HK-2 (cell line): ENCODE measurements around the gene AADACL3.

ENCODE experiments used
- DNase-seq: peaks from one replicate; pipeline ENCODE4 v3.0.0-alpha.2; 2018; ENCODE audit not compliant: unreplicated experiment

The AADACL3 gene

DNA sequence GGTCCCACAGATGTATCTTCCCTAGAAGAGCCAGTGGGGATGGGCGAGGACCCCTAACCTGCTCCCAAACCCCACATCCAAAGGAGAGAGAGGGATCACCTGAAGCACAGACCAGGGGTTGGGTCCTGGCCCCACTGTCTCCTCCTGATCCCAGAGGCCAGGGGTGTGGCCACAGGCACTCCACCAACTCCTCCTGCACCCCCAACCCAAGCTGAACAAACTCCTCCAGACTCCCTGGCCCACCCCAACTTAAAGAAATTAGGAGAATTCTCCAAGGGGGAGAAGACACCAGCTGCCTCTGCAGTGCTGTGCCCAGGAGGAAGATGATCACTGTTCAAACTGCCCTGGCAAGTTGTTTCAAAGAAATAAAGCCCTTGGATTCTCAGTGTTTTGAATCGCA, 53.1 kb downstream of the AADACL3 start:
- no peak for DNase-seq

DNA sequence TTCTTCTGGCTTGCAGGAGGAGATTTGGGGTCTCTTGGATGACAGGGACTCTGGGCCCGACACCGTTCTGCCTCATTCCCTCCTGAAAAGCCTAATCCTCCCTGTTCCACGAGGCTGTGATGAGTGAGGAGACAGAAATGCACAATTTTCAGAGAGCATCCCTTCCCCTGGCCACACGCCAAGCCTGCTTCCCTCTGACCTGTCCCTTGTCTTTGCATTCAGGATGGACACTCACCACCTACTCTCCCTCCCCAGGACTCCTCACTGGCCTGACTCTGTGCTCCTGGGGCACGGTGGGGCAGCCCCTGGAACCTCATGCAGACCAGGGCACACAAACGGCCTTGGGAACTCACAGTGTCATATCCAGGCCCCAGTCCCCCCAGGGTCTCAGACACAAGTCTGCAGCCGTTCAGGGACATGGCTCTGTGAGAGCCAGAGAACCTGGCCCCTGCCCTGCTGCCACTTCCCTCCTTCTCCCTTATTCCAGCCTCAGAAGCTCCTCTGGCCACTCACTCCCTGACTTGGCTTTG, 54.1 kb downstream of the AADACL3 start:
- DNase-seq: no peak

DNA sequence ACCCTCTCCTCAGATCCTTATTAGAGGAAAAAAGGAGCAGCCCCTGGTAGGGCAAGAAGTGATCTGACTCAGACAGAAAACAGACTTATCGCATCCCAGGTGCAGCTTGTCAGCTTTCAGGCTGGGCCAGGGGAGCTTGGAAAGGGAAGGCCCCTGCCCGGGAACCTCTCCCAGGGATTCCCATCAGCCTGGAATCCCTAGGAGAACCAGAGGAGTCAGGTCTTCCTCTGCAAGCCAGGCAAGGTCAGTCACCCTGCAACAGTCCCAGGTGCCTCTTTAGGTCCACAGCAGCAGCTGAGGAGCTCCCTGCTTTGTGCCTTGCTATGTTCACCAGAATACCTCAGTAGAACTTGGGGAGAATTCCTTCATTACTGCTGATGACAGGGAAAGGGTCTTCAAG, 54.7 kb downstream of the AADACL3 start:
- no peak for DNase-seq

DNA sequence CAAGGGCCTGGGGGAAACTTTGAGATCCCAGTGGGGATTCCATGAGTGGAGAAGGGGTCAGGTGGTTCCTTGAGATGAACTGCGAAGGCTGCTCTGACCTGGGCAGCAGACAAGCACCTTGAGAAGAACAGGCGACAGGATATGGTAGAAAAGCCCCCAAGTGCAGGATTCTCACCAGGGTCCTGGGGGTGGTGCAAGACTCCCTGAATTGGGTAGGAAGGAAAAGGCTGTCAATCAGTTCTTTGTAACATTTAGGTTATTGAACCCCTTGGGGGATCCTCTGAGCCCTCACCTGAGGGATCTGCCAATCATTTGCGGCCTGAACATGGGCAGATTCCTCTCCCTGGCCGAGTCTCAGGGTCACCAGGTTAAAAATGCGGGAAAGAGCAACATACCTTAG, 55.3 kb downstream of the AADACL3 start:
- DNase-seq: no peak

DNA sequence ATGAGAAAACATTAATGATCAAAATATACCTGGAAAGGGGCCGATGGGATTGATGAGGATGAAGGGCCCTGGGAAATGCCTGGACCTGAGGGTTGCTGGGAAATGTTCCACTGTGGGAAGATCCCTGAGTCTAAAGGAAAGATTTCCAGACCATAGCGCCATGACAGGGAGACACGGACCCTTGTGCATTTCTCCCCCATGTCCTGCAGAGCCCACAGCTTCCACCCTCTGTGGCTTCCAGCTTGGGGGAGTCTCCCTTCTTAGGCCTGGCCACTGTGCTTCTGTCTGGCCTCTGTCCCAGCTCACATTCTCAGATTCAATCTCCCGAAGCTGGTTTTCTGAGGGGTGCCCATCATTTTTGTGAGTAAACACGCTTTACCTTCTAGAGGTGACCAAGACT, 56.6 kb downstream of the AADACL3 start:
- DNase-seq: no peak

DNA sequence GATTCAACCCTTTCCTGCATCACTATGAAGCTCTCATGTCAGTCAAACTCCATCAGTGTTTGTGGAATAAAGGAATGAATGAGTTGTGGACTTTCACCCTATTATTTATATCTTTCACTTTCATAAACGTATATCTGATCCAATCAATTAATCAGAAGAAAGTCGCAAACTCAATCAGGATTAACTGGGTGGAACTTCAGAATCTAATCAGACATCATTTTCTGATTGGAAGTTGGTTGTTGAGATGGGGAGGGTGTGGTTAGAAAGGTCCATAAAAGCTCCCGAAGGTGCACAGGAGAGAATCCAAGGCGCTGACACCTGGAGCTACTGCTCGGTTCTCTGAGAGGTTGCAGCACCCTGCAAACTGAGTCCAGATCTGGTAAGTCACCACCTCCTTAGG, 57.5 kb downstream of the AADACL3 start, which contains the start of gene PRAMEF12:
PRAMEF12 (plus strand) TSS at position 301 of the 400 bp plus-strand sequence. CDS start 1,130 bp downstream, outside the sequence.
- DNase-seq: no peak

DNA sequence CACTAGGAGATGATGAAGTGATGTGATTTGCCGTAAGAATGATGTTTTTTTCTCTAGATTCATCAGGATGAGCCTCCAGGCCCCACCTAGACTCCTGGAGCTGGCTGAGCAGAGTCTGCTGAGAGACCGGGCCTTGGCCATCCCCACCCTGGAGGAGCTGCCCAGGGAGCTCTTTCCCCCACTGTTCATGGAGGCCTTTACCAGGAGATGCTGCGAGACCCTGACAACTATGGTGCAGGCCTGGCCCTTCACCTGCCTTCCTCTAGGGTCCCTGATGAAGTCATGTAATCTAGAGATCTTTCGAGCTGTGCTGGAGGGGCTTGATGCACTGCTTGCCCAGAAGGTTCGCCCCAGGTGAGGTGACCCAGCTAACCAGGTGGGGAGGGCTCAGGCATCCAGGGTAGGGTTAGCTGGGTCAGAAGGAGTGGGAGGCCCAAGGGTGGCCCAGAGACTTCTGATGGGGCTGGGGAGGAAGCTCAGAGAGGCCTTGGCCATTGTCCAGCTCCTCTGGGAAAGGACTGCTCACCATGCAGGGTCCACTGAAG, 59.0 kb downstream of the AADACL3 start:
- DNase-seq: no peak

DNA sequence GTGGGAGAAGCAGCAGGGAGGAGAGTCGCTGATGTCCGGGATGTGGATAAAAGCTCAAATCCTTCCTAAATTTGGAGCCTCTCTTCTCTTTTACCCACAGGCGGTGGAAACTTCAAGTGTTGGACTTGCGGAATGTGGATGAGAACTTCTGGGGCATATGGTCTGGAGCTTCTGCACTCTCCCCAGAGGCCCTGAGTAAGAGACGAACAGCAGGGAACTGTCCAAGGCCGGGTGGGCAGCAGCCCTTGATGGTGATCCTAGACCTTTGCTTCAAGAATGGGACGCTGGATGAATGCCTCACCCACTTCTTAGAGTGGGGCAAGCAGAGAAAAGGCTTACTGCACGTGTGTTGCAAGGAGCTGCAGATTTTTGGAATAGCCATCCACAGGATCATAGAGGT, 59.5 kb downstream of the AADACL3 start:
- DNase-seq: no peak

DNA sequence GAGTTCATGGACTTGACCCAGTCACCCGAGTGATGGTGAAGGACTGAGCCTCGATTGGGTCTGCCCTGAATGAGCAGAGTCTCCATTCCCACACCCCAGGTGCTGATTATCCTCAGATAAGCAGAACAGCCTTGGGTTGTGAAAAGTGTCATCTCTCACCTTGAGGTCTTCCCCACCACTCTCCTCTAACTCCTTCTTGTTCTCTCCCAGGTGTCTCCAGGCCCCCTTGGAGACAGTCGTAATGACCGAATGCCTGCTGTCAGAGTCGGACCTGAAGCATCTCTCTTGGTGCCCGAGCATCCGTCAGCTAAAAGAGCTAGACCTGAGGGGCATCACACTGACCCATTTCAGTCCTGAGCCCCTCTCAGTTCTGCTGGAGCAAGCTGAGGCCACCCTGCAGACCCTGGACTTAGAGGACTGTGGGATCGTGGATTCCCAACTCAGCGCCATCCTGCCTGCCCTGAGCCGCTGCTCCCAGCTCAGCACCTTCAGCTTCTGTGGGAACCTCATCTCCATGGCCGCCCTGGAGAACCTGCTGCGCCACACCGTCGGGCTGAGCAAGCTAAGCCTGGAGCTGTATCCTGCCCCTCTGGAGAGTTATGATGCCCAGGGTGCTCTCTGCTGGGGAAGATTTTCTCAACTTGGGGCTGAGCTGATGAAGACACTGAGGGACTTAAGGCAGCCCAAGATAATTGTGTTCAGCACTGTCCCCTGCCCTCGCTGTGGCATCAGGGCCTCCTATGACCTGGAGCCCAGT, 61.1 kb downstream of the AADACL3 start:
- no peak for DNase-seq
